HCT116 (cell line): ENCODE data around the gene SMARCE1. TPM values are rescaled to one million over a fixed set of nuclear protein-coding genes. Genes with fewer than 3 reads are reported as not detected.

ENCODE experiments used
- ATAC-seq: fragments of 200-7000 bp; cut with Tn5 transposase; 2 replicates; pipeline ENCODE4 v1.9.1; 2020; ENCODE audit warnings: mild to moderate bottlenecking, moderate library complexity
- BruUV-seq: library from RNA; stranded (reverse); fragments of 400-500 nt; replicated peaks from 2 replicates; lab custom pipeline; 2021; lab: Mats Ljungman, UMichigan
- CTCF ChIA-PET: fragments of 300-600 bp; sonication (Branson Sonifier 250); formaldehyde crosslinking; loops from one replicate; lab custom pipeline; 2021; ENCODE audit warnings: antibody characterized with exemption; lab: Charles Lee
- POLR2A ChIA-PET: fragments of 300-600, 350-600 bp; sonication (Branson Sonifier 250); formaldehyde crosslinking; loops from one replicate; lab custom pipeline; 2021; ENCODE audit warnings: antibody characterized with exemption; lab: Charles Lee
- RAD21 ChIA-PET, 2 experiments: fragments of 300-600 bp; sonication (Branson Sonifier 250); formaldehyde crosslinking; loops; one replicate each; lab custom pipeline; 2023; ENCODE audit warnings: low total read pairs in 2 of 2; ENCODE audit not compliant: uncharacterized antibody in 2 of 2, unreplicated experiment in 2 of 2, low non-redundant PET in 1 of 2; lab: Charles Lee
- DNase-seq: peaks from one replicate; pipeline ENCODE4 v3.0.0-alpha.2; 2010; ENCODE audit warnings: low read depth, low spot score
- H2AFZ ChIP-seq: fragments of 200-600 bp; shearing (Covaris generic), sonication (generic); 2 replicates; pipeline ENCODE4 v1.6.1; 2017; ENCODE audit warnings: low read depth, mixed run types, mixed read lengths, antibody characterized with exemption, low read length; ENCODE audit not compliant: poor library complexity, severe bottlenecking
- H3K27ac ChIP-seq: 2 replicates; pipeline ENCODE4 v1.5.1; 2012; ENCODE audit warnings: low read depth, low read length
- H3K27me3 ChIP-seq: fragments of 200-600 bp; sonication (generic); 2 replicates; pipeline ENCODE4 v1.6.1; 2016; ENCODE audit warnings: mixed run types, low read length, mixed read lengths; ENCODE audit not compliant: insufficient read depth
- H3K36me3 ChIP-seq, 2 experiments: fragments of 200-500 bp in 1 of 2; fragments of 200-600 bp in 1 of 2; sonication (Bioruptor generic) in 1 of 2; sonication (generic) in 1 of 2; 2 replicates each; pipeline versions ENCODE4 v1.5.1 to v1.6.1; 2014 to 2016; ENCODE audit warnings: low read length in 2 of 2, inconsistent platforms in 1 of 2, mixed read lengths in 1 of 2, mixed run types in 1 of 2; ENCODE audit not compliant: insufficient read depth in 2 of 2, control insufficient read depth in 1 of 2
- H3K4me1 ChIP-seq, 2 experiments: fragments of 200-600 bp in 1 of 2; sonication (generic) in 1 of 2; 2 replicates each; pipeline versions ENCODE4 v1.5.1 to v1.6.1; 2012 to 2017; ENCODE audit warnings: low read length in 2 of 2, inconsistent platforms in 1 of 2, mild to moderate bottlenecking in 1 of 2, mixed read lengths in 1 of 2, mixed run types in 1 of 2, moderate library complexity in 1 of 2; ENCODE audit not compliant: insufficient read depth in 2 of 2, control insufficient read depth in 1 of 2
- H3K4me2 ChIP-seq: fragments of 200-600 bp; sonication (generic); 2 replicates; pipeline ENCODE4 v1.6.1; 2017; ENCODE audit warnings: mixed run types, low read length, mixed read lengths
- H3K4me3 ChIP-seq, 2 experiments: fragments of 200-600 bp in 1 of 2; sonication (generic) in 1 of 2; replicated peaks in 1 of 2; 2 replicates each; pipeline ENCODE4 v1.5.1; 2011 to 2016; ENCODE audit warnings: low read length in 2 of 2, control low read depth in 1 of 2, low read depth in 1 of 2, mild to moderate bottlenecking in 1 of 2, mixed read lengths in 1 of 2, mixed run types in 1 of 2
- H3K79me2 ChIP-seq: fragments of 200-600 bp; sonication (generic); 2 replicates; pipeline ENCODE4 v1.6.1; 2017; ENCODE audit warnings: mild to moderate bottlenecking, mixed run types, low read length, moderate library complexity, mixed read lengths; ENCODE audit not compliant: insufficient read depth
- H3K9ac ChIP-seq: fragments of 200-600 bp; sonication (generic); 2 replicates; pipeline ENCODE4 v1.6.1; 2016; ENCODE audit warnings: low read length, mixed read lengths
- H3K9me2 ChIP-seq: fragments of 200-600 bp; sonication (generic), shearing (Covaris generic); 2 replicates; pipeline ENCODE4 v1.6.1; 2017; ENCODE audit warnings: mixed run types, mild to moderate bottlenecking, moderate library complexity; ENCODE audit not compliant: insufficient read depth
- H3K9me3 ChIP-seq, 2 experiments: fragments of 200-500 bp in 1 of 2; fragments of 200-600 bp in 1 of 2; sonication (Bioruptor generic) in 1 of 2; sonication (generic) in 1 of 2; 2 replicates each; pipeline ENCODE4 v1.6.1; 2014 to 2017; ENCODE audit warnings: low read length in 2 of 2, mixed read lengths in 2 of 2, inconsistent platforms in 1 of 2, low read depth in 1 of 2, mild to moderate bottlenecking in 1 of 2, mixed run types in 1 of 2, moderate library complexity in 1 of 2; ENCODE audit not compliant: control insufficient read depth in 1 of 2, insufficient read depth in 1 of 2
- H4K20me1 ChIP-seq: fragments of 200-600 bp; sonication (generic), shearing (Covaris generic); 2 replicates; pipeline ENCODE4 v1.6.1; 2017; ENCODE audit warnings: mixed run types, mild to moderate bottlenecking, moderate library complexity; ENCODE audit not compliant: insufficient read depth
- ATF3 ChIP-seq: IDR thresholded peaks from 2 replicates; pipeline ENCODE4 v1.6.1; 2012
- CEBPB ChIP-seq: IDR thresholded peaks from 2 replicates; pipeline ENCODE4 v1.6.1; 2012; ENCODE audit warnings: low read depth
- ELF1 ChIP-seq: IDR thresholded peaks from 2 replicates; pipeline ENCODE4 v1.6.1; 2012; ENCODE audit warnings: low read depth, borderline replicate concordance
- EZH2phosphoT487 ChIP-seq: fragments of 200-600 bp; IDR thresholded peaks from 2 replicates; pipeline ENCODE4 v1.6.1; 2018; ENCODE audit warnings: antibody characterized with exemption, borderline replicate concordance
- FOSL1 ChIP-seq: IDR thresholded peaks from 2 replicates; pipeline ENCODE4 v1.6.1; 2012; ENCODE audit warnings: low read depth
- JUND ChIP-seq: IDR thresholded peaks from 2 replicates; pipeline ENCODE4 v1.6.1; 2012
- POLR2AphosphoS5 ChIP-seq: IDR thresholded peaks from 2 replicates; pipeline ENCODE4 v1.6.1; 2011; ENCODE audit warnings: mild to moderate bottlenecking, low read depth, low read length, moderate library complexity
- SIN3A ChIP-seq: IDR thresholded peaks from 2 replicates; pipeline ENCODE4 v1.6.1; 2012; ENCODE audit warnings: low read depth
- SP1 ChIP-seq: IDR thresholded peaks from 2 replicates; pipeline ENCODE4 v1.6.1; 2012; ENCODE audit warnings: low read depth
- SRF ChIP-seq: IDR thresholded peaks from 2 replicates; pipeline ENCODE4 v1.6.1; 2012; ENCODE audit warnings: low read depth
- TCF7L2 ChIP-seq: IDR thresholded peaks from 2 replicates; pipeline ENCODE4 v1.7.0; 2011; ENCODE audit warnings: borderline replicate concordance, inconsistent platforms; ENCODE audit not compliant: insufficient read depth, insufficient read length; ENCODE audit errors: extremely low read depth
- YY1 ChIP-seq: IDR thresholded peaks from 2 replicates; pipeline ENCODE4 v1.6.1; 2011; ENCODE audit warnings: low read length, low read depth, moderate library complexity, mild to moderate bottlenecking; ENCODE audit not compliant: insufficient replicate concordance; ENCODE audit errors: extremely low read depth
- ZBTB33 ChIP-seq: IDR thresholded peaks from 2 replicates; pipeline ENCODE4 v1.6.1; 2011; ENCODE audit warnings: mild to moderate bottlenecking, low read length, moderate library complexity; ENCODE audit not compliant: insufficient replicate concordance; ENCODE audit errors: extremely low read depth
- ZNF274 ChIP-seq: fragments of 200-500 bp; sonication (Bioruptor generic); IDR thresholded peaks from 2 replicates; pipeline ENCODE4 v1.6.1; 2014; ENCODE audit warnings: mild to moderate bottlenecking, low read depth, low read length, inconsistent platforms
- intact Hi-C: fragments of 100-400 bp; cut with micrococcal nuclease; formaldehyde crosslinking; loops from 2 replicates; pipeline ENCODE4 v1.10.0; 2022
- total RNA-seq: library from RNA; stranded (reverse); gene quantifications from one replicate; pipeline ENCODE4 v1.2.1, GENCODE V29; 2021; ENCODE audit not compliant: unreplicated experiment
- TF ChIP-seq, protein P1 (sequence below): IDR thresholded peaks from 2 replicates; pipeline ENCODE4 v1.6.1; 2012

SMARCE1 gene
- total RNA-seq, 1 experiment from 2014 or later: 136 TPM

DNA sequence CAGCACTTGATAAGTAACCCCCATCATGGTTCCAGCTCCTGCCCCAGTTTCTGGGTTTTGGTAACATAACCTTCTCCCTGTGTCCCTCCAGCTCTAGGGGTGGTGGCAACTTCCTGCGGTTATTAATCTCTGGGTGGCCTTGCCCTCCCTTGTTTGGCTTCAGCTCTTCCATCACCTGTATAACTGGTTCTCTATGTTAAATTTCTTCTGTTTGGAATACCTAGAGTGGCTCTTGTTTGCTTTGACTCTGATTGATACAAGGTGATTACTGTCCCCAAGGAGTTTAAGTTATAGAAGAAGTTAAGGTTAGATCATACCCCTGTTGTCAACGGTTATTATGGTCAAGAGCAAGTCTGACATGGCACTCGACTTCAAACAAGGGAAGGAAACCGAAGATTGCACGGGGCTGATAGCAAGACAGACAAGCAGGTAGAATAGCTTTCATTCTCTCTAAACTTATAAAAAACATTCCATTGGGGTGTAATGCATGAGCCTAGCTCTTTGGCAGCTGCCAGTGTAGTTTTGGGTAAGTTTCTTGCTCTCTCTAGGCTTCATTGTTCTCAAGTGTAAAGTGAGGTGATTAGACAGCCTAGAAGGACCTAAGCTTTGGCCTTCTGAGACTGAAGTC, 71.4 kb downstream of the SMARCE1 start:
- ATAC-seq (no peak), DNase-seq (no peak)
- Histone ChIP-seq H3K4me3 (no peak overlapping the region), H3K9me3 (peaks cover 0 to 5% of the 10 kb centered on the region in 2 experiments; a peak in 1 of 4 replicates), H3K9ac (no peak overlapping the region), H3K79me2 (no peaks in the 10 kb centered on the region), H4K20me1 (no peaks in the 10 kb centered on the region), H2AFZ (no peak overlapping the region), H3K27ac (no peak overlapping the region), H3K4me2 (no peak overlapping the region), H3K9me2 (no peaks in the 10 kb centered on the region), H3K4me1 (no peaks in the 10 kb centered on the region), H3K27me3 (no peaks in the 10 kb centered on the region), H3K36me3 (no peaks in the 10 kb centered on the region)
- RAD21 ChIA-PET: no interaction called here
- BruUV-seq: no TSS peak
- CTCF ChIA-PET: interaction anchor here (1.5 kb wide), 1 partner anchor 16 kb away, joined by 3 read pairs; no protein-coding TSS in a partner anchor
- TF ChIP-seq EZH2phosphoT487 (no peak), CEBPB (no peak), TCF7L2 (no peak), FOSL1 (no peak), ELF1 (no peak), SP1 (no peak), ZBTB33 (no peak), ZNF274 (no peak), SIN3A (no peak), SRF (no peak), JUND (no peak), YY1 (no peak), ATF3 (no peak), POLR2AphosphoS5 (no peak)
- TF ChIP-seq, protein P1, sequence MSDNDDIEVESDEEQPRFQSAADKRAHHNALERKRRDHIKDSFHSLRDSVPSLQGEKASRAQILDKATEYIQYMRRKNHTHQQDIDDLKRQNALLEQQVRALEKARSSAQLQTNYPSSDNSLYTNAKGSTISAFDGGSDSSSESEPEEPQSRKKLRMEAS: no peak
- intact Hi-C loops: no loop called here
- POLR2A ChIA-PET: no interaction called here

Other genes starting within 250 kb of the SMARCE1 start
- 141 TPM for gene TOP2A, start 229.9 kb downstream of the SMARCE1 start, total RNA-seq
- 2.0 TPM for gene IGFBP4, start 204.4 kb downstream of the SMARCE1 start, total RNA-seq
- gene TNS4, start 146.2 kb downstream of the SMARCE1 start, total RNA-seq: 36.6 TPM
- gene CCR7, start 82.3 kb downstream of the SMARCE1 start, total RNA-seq: 0.69 TPM
- 5.0 TPM for gene KRT222, start 17.4 kb upstream of the SMARCE1 start, total RNA-seq
- gene KRT24, start 55.9 kb upstream of the SMARCE1 start, total RNA-seq: not detected
- not detected for gene KRT25, start 107.5 kb upstream of the SMARCE1 start, total RNA-seq
- gene KRT26, start 124.4 kb upstream of the SMARCE1 start, total RNA-seq: not detected
- gene KRT27, start 134.7 kb upstream of the SMARCE1 start, total RNA-seq: not detected
- gene KRT28, start 152.1 kb upstream of the SMARCE1 start, total RNA-seq: not detected
- gene KRT10, start 174.8 kb upstream of the SMARCE1 start, total RNA-seq: 62.3 TPM
- gene KRT12, start 219.4 kb upstream of the SMARCE1 start, total RNA-seq: not detected
- gene KRT20, start 237.4 kb upstream of the SMARCE1 start, total RNA-seq: 1.5 TPM